ENCODE data around the gene C1orf210.

DNA sequence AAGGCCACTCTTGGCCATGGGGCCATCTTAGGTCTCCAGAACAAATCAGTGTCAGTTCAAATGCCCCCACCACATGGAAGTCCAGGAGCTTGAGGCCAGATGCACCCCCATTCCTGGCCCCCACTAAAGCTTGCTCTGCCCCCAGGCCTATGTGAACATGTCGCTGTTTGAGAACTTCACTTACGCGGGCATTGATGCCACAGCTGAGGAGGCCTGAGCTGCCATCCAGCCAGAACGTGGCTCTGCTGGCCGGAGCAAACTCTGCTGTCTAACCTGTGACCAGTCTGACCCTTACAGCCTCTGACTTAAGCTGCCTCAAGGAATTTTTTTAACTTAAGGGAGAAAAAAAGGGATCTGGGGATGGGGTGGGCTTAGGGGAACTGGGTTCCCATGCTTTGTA is 37.1 kb upstream of the C1orf210 start:
- TF ChIP-seq, protein P1, sequence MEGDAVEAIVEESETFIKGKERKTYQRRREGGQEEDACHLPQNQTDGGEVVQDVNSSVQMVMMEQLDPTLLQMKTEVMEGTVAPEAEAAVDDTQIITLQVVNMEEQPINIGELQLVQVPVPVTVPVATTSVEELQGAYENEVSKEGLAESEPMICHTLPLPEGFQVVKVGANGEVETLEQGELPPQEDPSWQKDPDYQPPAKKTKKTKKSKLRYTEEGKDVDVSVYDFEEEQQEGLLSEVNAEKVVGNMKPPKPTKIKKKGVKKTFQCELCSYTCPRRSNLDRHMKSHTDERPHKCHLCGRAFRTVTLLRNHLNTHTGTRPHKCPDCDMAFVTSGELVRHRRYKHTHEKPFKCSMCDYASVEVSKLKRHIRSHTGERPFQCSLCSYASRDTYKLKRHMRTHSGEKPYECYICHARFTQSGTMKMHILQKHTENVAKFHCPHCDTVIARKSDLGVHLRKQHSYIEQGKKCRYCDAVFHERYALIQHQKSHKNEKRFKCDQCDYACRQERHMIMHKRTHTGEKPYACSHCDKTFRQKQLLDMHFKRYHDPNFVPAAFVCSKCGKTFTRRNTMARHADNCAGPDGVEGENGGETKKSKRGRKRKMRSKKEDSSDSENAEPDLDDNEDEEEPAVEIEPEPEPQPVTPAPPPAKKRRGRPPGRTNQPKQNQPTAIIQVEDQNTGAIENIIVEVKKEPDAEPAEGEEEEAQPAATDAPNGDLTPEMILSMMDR (CRISPR knock-in tag; IDR thresholded peaks at IDR 0.05), result no peak
- TF ChIP-seq POLR2A (IDR thresholded peaks at IDR 0.05; ENCODE audit: insufficient read depth in 1 of 2, low read depth in 2 of 2, low read length in 2 of 2) (no peak), EP300 (IDR thresholded peaks at IDR 0.05; ENCODE audit: low read depth in 2 of 2, low read length in 2 of 2) (no peak), EP300 (CRISPR knock-in tag; IDR thresholded peaks at IDR 0.05; ENCODE audit: borderline replicate concordance) (no peak), ZMYM2 (CRISPR knock-in tag; IDR thresholded peaks at IDR 0.05) (no peak), ZBTB8A (CRISPR knock-in tag; IDR thresholded peaks at IDR 0.05; ENCODE audit: borderline replicate concordance, low read depth) (no peak), FOXP1 (IDR thresholded peaks at IDR 0.05) (no peak), FOXP1 (CRISPR knock-in tag; IDR thresholded peaks at IDR 0.05) (no peak), BHLHE40 (IDR thresholded peaks at IDR 0.05; ENCODE audit: low read length) (no peak), SMC3 (IDR thresholded peaks at IDR 0.05; ENCODE audit: low read length) (no peak), POLR2AphosphoS5 (IDR thresholded peaks at IDR 0.05; ENCODE audit: low read depth, low read length) (no peak)
